Measurements from ENCODE around the gene PIGB. TPM values are rescaled to one million over a fixed set of nuclear protein-coding genes. Genes with fewer than 3 reads are reported as not detected.

The PIGB gene
- total RNA-seq, 1 experiment from 2014 or later: 15.1 TPM

DNA sequence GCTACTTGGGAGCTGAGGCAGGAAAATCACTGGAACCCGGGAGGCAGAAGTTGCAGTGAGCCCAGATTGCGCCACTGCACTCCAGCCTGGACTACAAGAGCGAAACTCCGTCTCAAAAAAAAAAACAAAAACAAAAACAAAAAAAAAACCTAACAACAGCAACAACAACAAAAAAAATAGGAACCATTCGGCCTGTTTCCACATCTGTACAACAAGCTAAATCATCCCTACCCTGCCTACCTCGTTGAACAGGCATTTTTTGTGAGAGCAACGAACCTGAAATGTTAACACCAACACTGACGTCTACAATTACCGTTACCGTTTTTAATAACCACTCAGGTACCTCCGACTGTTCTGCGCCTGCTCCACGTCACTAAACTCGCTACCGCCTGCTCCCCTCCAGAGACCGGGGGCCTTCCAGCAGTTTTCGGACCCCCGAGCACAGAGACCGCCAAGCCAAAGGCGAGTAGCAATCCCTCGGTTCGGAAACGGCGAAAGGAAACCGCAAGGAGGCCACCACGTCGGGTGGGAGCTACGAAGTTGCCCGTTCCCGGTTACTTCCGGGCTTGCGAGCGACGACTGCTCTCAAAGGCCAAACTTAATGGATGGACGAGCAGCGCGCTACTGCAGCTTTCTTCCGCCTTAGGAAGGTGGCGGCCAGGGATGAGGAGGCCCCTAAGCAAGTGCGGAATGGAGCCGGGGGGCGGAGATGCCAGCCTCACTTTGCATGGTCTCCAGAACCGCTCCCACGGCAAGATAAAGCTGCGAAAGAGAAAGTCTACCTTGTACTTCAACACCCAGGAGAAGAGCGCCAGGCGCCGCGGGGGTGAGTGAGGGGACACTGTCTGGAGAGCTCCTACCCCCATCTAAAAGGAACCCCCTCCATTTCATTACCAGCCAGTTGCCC is at the start of gene PIGB, which contains the start of gene PIGBOS1 (continued):
- TF ChIP-seq, protein P1, sequence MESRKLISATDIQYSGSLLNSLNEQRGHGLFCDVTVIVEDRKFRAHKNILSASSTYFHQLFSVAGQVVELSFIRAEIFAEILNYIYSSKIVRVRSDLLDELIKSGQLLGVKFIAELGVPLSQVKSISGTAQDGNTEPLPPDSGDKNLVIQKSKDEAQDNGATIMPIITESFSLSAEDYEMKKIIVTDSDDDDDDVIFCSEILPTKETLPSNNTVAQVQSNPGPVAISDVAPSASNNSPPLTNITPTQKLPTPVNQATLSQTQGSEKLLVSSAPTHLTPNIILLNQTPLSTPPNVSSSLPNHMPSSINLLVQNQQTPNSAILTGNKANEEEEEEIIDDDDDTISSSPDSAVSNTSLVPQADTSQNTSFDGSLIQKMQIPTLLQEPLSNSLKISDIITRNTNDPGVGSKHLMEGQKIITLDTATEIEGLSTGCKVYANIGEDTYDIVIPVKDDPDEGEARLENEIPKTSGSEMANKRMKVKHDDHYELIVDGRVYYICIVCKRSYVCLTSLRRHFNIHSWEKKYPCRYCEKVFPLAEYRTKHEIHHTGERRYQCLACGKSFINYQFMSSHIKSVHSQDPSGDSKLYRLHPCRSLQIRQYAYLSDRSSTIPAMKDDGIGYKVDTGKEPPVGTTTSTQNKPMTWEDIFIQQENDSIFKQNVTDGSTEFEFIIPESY (IDR thresholded peaks at IDR 0.05; ENCODE audit: extremely low read depth, insufficient replicate concordance, low read length): peak; percentile 57

DNA sequence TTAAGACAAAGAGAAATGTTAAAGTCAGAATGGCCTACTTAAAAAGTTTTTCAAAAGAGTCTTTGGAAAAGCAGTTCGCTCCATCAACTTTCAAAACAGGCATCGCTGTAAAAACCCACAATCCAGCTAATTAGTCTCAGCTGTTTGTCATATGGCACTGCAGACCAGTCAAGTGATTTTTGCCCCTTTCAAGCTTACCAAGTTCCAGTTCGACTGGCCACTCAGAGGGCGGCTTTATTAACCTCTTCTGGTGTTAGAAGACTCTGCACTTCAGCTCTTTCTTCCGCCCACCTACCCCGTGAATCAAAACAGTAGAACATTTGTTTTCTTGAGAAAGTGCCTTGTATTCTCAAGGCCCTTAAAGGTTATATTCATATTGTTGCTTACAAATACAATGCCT is 48.7 kb upstream of the PIGB start:
- BruUV-seq (replicated peaks): no TSS peak
- POLR2A ChIA-PET: no interaction called here
- TF ChIP-seq SIN3A (IDR thresholded peaks at IDR 0.05; ENCODE audit: low read depth) (no peak), SRF (IDR thresholded peaks at IDR 0.05; ENCODE audit: low read depth) (no peak), ZFX (IDR thresholded peaks at IDR 0.05) (no peak), CEBPB (IDR thresholded peaks at IDR 0.05; ENCODE audit: low read depth) (no peak), JUND (IDR thresholded peaks at IDR 0.05) (no peak), ZNF274 (IDR thresholded peaks at IDR 0.05; ENCODE audit: low read depth, low read length) (no peak), YY1 (IDR thresholded peaks at IDR 0.05; ENCODE audit: extremely low read depth, insufficient replicate concordance, low read depth, low read length) (no peak), EZH2 (IDR thresholded peaks at IDR 0.05) (no peak), CBX3 (IDR thresholded peaks at IDR 0.05; ENCODE audit: low read depth) (no peak), EGR1 (IDR thresholded peaks at IDR 0.05; ENCODE audit: low read depth) (no peak), FOSL1 (IDR thresholded peaks at IDR 0.05; ENCODE audit: low read depth) (no peak), SP1 (IDR thresholded peaks at IDR 0.05; ENCODE audit: low read depth) (no peak), ELF1 (IDR thresholded peaks at IDR 0.05; ENCODE audit: borderline replicate concordance, low read depth) (no peak), EZH2phosphoT487 (IDR thresholded peaks at IDR 0.05; ENCODE audit: borderline replicate concordance) (no peak)
- TF ChIP-seq, protein P2, sequence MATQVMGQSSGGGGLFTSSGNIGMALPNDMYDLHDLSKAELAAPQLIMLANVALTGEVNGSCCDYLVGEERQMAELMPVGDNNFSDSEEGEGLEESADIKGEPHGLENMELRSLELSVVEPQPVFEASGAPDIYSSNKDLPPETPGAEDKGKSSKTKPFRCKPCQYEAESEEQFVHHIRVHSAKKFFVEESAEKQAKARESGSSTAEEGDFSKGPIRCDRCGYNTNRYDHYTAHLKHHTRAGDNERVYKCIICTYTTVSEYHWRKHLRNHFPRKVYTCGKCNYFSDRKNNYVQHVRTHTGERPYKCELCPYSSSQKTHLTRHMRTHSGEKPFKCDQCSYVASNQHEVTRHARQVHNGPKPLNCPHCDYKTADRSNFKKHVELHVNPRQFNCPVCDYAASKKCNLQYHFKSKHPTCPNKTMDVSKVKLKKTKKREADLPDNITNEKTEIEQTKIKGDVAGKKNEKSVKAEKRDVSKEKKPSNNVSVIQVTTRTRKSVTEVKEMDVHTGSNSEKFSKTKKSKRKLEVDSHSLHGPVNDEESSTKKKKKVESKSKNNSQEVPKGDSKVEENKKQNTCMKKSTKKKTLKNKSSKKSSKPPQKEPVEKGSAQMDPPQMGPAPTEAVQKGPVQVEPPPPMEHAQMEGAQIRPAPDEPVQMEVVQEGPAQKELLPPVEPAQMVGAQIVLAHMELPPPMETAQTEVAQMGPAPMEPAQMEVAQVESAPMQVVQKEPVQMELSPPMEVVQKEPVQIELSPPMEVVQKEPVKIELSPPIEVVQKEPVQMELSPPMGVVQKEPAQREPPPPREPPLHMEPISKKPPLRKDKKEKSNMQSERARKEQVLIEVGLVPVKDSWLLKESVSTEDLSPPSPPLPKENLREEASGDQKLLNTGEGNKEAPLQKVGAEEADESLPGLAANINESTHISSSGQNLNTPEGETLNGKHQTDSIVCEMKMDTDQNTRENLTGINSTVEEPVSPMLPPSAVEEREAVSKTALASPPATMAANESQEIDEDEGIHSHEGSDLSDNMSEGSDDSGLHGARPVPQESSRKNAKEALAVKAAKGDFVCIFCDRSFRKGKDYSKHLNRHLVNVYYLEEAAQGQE (IDR thresholded peaks at IDR 0.05; ENCODE audit: low read depth): no peak
- TF ChIP-seq, protein P3, sequence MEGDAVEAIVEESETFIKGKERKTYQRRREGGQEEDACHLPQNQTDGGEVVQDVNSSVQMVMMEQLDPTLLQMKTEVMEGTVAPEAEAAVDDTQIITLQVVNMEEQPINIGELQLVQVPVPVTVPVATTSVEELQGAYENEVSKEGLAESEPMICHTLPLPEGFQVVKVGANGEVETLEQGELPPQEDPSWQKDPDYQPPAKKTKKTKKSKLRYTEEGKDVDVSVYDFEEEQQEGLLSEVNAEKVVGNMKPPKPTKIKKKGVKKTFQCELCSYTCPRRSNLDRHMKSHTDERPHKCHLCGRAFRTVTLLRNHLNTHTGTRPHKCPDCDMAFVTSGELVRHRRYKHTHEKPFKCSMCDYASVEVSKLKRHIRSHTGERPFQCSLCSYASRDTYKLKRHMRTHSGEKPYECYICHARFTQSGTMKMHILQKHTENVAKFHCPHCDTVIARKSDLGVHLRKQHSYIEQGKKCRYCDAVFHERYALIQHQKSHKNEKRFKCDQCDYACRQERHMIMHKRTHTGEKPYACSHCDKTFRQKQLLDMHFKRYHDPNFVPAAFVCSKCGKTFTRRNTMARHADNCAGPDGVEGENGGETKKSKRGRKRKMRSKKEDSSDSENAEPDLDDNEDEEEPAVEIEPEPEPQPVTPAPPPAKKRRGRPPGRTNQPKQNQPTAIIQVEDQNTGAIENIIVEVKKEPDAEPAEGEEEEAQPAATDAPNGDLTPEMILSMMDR (IDR thresholded peaks at IDR 0.05 in 2 of 3, conservative IDR thresholded peaks at IDR 0.05 in 1 of 3; ENCODE audit: borderline replicate concordance in 1 of 3, insufficient read depth in 1 of 3, low read depth in 2 of 3, low read length in 2 of 3): no peak
- TF ChIP-seq, protein P4, sequence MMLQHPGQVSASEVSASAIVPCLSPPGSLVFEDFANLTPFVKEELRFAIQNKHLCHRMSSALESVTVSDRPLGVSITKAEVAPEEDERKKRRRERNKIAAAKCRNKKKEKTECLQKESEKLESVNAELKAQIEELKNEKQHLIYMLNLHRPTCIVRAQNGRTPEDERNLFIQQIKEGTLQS (IDR thresholded peaks at IDR 0.05): no peak

More for the DNA sequence above, 48.7 kb upstream of the PIGB start:
- ChIA-PET RAD21 (ENCODE audit: low non-redundant PET in 1 of 2, low total read pairs in 2 of 2, uncharacterized antibody in 2 of 2, unreplicated experiment in 2 of 2) (no interaction called here), CTCF (no interaction called here)
- Histone ChIP-seq H3K9me3 (ENCODE audit: control insufficient read depth in 1 of 2, insufficient read depth in 1 of 2, low read depth in 1 of 2, low read length in 2 of 2) (no peaks in the 10 kb centered on the region), H3K27me3 (ENCODE audit: insufficient read depth, low read length) (no peaks in the 10 kb centered on the region), H2AFZ (ENCODE audit: low read depth, low read length, poor library complexity, severe bottlenecking) (no peak overlapping the region), H3K9ac (ENCODE audit: low read length) (no peak overlapping the region), H3K36me3 (ENCODE audit: control insufficient read depth in 1 of 2, insufficient read depth in 2 of 2, low read length in 2 of 2) (no peaks in the 10 kb centered on the region), H3K4me1 (ENCODE audit: control insufficient read depth in 1 of 2, insufficient read depth in 2 of 2, low read length in 2 of 2) (peaks cover 0 to 5% of the 10 kb centered on the region in 2 experiments; a peak in 2 of 4 replicates), H3K9me2 (ENCODE audit: insufficient read depth) (no peaks in the 10 kb centered on the region), H3K27ac (ENCODE audit: low read depth, low read length) (no peak overlapping the region), H3K79me2 (ENCODE audit: insufficient read depth, low read length) (no peaks in the 10 kb centered on the region), H3K4me2 (ENCODE audit: low read length) (no peak overlapping the region), H4K20me1 (ENCODE audit: insufficient read depth) (no peaks in the 10 kb centered on the region), H3K4me3 (replicated peaks in 1 of 2; ENCODE audit: low read depth in 1 of 2, low read length in 2 of 2) (no peak overlapping the region)
- ATAC-seq: no peak
- DNase-seq (ENCODE audit: low read depth, low spot score): no peak
- intact Hi-C loops (cut with micrococcal nuclease): no loop called here

Data from HCT116 (cell line).